SKM-1 treated with dmso at 0.1 percent for 144 hours (cell line): ENCODE data around the gene SETD2.
A peak's percentile ranks its signal among the peaks of the same experiment; 100 is the strongest.
"Not testable (repeated sequence)": the region's sequence is repeated elsewhere in the genome, so short reads cannot be mapped to it uniquely, and the experiment has no call there.

Experiments
- DNase-seq: peaks from one replicate; lab custom pipeline; 2025; ENCODE audit not compliant: unreplicated experiment; lab: John Stamatoyannopoulos, UW

SETD2 gene

DNA sequence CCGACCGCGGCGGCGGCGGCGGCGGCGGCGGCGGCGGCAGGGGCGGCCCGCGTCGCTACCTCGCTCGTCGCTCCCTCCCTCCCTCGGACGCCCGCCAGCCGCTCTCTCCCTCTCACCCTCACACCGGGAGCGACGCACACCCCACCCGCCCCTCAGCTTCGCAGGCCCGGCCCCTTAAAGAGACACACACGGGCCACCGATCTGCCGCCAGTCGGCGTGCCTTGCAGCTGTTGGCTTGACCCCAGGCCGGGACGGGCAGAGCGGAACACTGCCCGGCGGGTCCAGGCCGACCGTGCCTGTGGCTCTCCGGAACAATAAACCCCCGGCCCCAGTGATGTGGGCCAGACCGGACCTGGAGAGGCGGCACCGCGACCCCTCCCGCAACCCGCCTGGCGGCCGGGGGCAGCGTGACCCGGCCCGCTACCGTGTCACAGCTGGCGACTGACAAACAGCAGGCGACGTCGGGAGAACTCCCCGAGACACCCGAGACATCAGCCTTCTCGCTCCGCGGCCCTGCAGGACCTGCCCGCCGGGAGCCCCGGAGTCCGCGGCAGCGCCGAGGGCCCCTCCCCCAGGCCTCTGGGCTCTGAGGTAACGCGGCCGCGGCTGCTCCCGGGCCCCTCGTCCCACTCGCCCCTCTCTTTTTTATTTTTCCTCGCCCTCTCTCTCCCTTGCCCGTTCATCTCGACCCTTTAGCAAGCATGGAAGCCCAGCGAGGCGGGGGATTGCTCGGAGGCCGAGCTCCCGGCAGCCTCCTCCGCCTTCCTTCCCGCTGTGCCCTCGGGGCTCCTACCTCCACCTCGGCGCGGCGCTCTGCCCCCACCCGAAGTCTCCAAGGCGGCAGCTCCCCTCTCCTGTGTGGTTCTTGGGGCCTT lies at the start of gene SETD2:
Gene SETD2 (minus strand): TSS at position 107 of the 875 bp plus-strand sequence. CDS start 189 bp downstream, outside the sequence.
- peak; percentile 86 for DNase-seq

- no peak for DNase-seq
Measured at GRCh38 chr3:47210863-47211405, 47.0 kb upstream of the SETD2 start.

DNA sequence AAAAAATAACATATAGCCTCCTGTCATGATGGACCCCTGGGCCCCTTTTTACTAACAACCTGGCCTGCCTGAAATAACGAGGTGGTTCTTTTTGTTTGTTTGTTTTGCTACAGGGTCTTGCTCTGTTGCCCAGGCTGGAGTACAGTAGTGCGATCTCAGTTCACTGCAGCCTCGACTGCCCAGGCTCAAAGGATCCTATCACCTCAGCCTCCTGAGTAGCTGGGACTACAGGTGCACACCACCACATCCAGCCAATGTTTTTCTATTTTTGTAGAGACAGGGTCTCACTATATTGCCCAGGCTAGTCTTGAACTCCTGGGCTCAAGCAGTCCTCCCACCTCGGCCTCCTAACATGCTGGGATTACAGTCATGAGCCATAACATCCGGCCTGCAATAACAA lies 42.1 kb upstream of the SETD2 start:
- not testable (repeated sequence) for DNase-seq

GRCh38 chr3:47204875-47205274 lies 41.0 kb upstream of the SETD2 start:
- no peak for DNase-seq

- no peak for DNase-seq
Measured at GRCh38 chr3:47202542-47202941, 38.6 kb upstream of the SETD2 start.

GRCh38 chr3:47197287-47197686 lies 33.4 kb upstream of the SETD2 start:
- no peak for DNase-seq

- no peak for DNase-seq
Measured at GRCh38 chr3:47194994-47195393, 31.1 kb upstream of the SETD2 start.

DNA sequence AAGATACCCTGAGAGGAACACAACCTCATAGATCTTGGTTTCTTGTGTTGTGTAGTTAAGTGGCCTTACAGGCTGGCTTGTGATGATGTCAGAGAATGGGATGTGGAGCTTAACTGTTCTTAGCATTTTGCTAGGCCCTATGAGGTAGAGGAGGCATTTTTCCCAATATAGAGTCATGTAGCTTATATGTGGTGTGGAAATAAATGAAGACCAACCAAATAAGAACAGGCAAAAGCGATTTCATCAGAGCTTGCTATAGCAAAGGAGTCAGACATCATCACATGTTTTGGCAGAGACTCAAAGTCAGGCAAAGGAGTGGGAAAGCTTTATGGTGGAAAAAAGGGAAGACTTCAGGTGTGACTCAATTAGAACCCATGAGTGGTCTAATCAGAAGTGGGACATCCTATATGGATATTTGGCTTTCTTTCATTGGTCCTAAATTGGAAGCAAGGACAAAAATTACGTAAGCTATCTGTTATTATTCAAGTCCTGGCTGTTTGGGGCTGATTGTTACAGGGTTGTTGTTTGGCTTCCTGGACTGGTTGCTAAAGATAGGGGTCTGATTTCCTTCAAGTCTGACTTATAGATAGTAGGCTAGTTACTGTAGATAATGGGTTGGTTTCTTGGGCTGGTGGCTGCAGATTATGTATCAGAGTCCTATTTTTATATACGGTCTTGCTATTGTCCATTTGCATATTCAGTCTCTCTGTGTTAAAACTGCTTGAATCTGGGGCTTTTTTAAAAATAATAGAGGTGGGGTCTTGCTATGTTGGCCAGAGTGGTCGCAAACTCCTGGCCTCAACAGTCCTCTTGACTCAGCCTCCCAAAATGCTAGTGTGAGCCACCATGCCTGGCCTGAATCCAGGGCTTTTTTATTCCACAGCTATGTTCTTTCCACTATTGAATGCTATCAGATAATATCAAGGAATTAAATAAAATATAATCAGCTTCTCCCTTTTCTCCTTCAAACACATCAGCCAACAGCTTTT lies 30.3 kb upstream of the SETD2 start:
- DNase-seq = no peak

GRCh38 chr3:47186285-47186684 lies 22.4 kb upstream of the SETD2 start:
- no peak for DNase-seq

DNA sequence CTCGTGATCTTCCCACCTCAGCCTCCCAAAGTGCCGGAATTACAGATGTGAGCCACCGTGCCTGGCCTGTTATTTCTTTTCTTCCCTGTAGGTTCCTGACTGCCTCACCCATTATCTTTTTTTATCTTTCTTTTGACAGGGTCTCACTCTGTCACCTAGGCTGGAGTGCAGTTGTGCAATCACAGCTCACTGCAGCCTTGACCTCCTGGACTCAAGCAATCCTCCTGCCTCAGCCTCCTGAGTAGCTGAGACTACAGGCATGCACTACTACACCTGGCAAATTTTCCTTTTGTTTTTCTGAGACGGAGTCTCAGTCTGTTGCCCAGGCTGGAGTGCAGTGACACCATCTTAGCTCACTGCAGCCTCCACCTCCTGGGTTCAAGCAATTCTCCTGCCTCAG lies 17.8 kb upstream of the SETD2 start:
- DNase-seq = not testable (repeated sequence)

GRCh38 chr3:47180011-47180410 lies 16.1 kb upstream of the SETD2 start:
- DNase-seq = not testable (repeated sequence)

DNA sequence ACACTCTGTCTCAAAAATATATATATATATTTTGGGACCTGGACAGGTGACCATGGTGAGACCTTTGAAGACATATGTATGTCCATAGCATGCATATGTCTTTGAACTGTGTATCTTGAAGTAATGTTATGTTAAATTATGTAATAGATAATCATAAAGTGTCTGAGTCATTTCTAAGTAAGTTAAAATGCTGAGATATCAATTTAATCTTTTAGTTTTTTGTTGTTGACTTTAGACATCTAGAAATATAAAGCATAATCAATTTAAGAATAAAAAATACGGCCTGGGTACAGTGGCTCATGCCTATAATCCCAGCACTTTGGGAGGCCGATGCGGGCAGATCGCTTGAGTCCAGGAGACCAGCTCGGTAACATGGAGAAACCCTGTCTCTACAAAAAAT lies 12.7 kb upstream of the SETD2 start:
- no peak for DNase-seq

GRCh38 chr3:47163169-47164006 lies 525 bp downstream of the SETD2 start:
- DNase-seq = peak; percentile 27

GRCh38 chr3:47162697-47163168 lies 1.2 kb downstream of the SETD2 start:
- no peak for DNase-seq

- DNase-seq = peak; percentile 9
Measured at GRCh38 chr3:47161983-47162696, 1.8 kb downstream of the SETD2 start.

GRCh38 chr3:47159820-47160219 lies 4.1 kb downstream of the SETD2 start:
- DNase-seq = no peak

DNA sequence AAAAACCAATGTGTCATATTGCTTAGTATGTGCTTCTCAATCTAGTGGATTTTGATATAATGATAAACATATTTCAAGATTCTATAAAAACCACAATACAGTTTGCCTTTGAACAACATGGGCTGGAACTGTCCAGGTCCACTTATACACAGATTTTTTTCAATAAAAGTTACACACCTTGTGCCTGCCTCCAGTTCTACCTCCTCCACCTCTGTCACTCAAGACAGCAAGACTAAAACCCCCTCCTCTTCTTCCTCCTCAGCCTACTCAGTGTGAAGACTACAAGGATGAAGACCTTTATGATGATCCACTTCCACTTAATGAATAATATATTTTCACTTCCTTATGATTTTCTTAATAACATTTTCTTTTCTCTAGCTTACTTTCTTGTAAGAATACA lies 5.7 kb downstream of the SETD2 start:
- DNase-seq = no peak

- no peak for DNase-seq
Measured at GRCh38 chr3:47156396-47156795, 7.5 kb downstream of the SETD2 start.

GRCh38 chr3:47152578-47152977 lies 11.3 kb downstream of the SETD2 start:
- no peak for DNase-seq

- DNase-seq = no peak
Measured at GRCh38 chr3:47151836-47152235, 12.1 kb downstream of the SETD2 start.
